WTC11 (cell line): ENCODE results near the gene NMRAL1.

Source experiments
- PRRX2 ChIP-seq: fragments of 250-450 bp; sonication (Bioruptor Pico); IDR thresholded peaks from 2 replicates; pipeline ENCODE4 v1.8.0; 2021; ENCODE audit warnings: mild to moderate bottlenecking
- SMAD3 ChIP-seq: sonication (generic); formaldehyde crosslinking; IDR thresholded peaks from 2 replicates; pipeline ENCODE4 v1.8.0; 2022; ENCODE audit warnings: missing genetic modification reagents, mild to moderate bottlenecking, borderline replicate concordance
- TF ChIP-seq, protein P1 (sequence below): sonication (generic); formaldehyde crosslinking; IDR thresholded peaks from 2 replicates; pipeline ENCODE4 v1.8.0; 2022; ENCODE audit warnings: mild to moderate bottlenecking, missing genetic modification reagents
- TF ChIP-seq, protein P2 (sequence below): fragments of 200-600 bp; IDR thresholded peaks from 2 replicates; pipeline ENCODE4 v1.8.0; 2022; ENCODE audit warnings: antibody characterized with exemption

- TF ChIP-seq, protein P1, sequence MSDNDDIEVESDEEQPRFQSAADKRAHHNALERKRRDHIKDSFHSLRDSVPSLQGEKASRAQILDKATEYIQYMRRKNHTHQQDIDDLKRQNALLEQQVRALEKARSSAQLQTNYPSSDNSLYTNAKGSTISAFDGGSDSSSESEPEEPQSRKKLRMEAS (CRISPR knock-in tag), result no peak
- TF ChIP-seq, protein P2, sequence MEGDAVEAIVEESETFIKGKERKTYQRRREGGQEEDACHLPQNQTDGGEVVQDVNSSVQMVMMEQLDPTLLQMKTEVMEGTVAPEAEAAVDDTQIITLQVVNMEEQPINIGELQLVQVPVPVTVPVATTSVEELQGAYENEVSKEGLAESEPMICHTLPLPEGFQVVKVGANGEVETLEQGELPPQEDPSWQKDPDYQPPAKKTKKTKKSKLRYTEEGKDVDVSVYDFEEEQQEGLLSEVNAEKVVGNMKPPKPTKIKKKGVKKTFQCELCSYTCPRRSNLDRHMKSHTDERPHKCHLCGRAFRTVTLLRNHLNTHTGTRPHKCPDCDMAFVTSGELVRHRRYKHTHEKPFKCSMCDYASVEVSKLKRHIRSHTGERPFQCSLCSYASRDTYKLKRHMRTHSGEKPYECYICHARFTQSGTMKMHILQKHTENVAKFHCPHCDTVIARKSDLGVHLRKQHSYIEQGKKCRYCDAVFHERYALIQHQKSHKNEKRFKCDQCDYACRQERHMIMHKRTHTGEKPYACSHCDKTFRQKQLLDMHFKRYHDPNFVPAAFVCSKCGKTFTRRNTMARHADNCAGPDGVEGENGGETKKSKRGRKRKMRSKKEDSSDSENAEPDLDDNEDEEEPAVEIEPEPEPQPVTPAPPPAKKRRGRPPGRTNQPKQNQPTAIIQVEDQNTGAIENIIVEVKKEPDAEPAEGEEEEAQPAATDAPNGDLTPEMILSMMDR, result no peak
- TF ChIP-seq SMAD3, result no peak
- TF ChIP-seq PRRX2 (CRISPR knock-in tag), result no peak
These were observed 38.8 kb upstream of the NMRAL1 start for GRCh38 chr16:4513086-4513860.
